ENCODE results near the gene SETDB2.

The SETDB2 gene

GRCh38 chr13:49530457-49530856, 86.4 kb downstream of the SETDB2 start:
- no peak for DNase-seq (ENCODE audit: low read depth in 2 of 2)

GRCh38 chr13:49532593-49532992, 88.5 kb downstream of the SETDB2 start:
- no peak for DNase-seq (ENCODE audit: low read depth in 2 of 2)

DNA sequence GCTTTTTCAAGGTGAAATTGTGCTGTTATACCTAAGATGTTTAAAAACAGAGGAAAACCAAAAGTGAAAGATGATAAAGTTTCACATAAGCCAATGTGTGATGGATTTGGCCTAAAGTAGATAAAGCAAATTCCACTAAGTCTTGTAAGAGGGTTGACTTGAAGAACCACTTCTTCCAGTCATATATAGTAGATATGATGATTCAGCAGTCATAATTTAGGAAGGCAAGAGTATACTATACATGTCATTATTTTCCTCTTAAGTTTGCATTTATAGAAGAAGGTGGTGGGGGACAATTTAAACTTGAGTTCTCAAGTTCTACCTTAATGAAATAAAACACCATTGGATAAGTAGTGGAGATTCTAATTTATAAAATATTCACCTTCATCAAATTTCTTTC, 88.9 kb downstream of the SETDB2 start:
- no peak for DNase-seq (ENCODE audit: low read depth in 2 of 2)

GRCh38 chr13:49533591-49534269, 89.7 kb downstream of the SETDB2 start:
- no peak for DNase-seq (ENCODE audit: low read depth in 2 of 2)

DNA sequence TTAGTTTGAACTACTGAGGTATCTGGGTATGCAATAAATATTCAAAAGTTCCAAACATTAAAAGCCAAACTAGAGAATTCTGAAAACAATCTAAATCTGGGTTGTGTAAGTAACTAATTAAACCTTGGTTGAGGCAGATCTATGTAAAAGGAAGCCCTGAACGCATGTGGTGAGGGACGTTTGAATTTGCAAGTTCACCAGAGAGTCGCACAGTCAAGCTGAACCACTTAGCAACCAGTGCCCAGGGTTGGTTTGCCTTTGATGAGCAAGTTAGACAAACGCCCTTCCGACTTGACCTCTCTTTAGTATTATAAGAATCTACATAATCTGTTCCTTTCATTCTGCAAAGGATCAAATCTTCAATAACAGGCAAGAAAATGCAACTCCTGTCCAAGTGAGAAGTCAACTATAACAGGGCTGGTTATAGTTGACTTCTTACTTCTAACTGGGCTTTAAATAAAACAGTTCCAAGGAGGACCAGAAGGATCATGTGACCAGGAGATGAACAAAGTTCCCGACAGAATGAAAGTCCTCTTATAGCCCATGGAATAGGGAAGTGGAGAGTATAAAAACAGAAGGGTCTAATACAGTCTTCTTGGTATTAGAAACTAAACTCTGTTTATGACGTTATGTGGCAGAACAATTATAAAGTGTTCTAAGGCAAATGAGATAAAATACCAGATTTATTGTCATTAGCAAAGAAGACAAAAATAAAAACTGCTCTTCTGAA, 92.2 kb downstream of the SETDB2 start:
- DNase-seq (ENCODE audit: low read depth in 2 of 2) = no peak

GRCh38 chr13:49538404-49538803, 94.3 kb downstream of the SETDB2 start:
- DNase-seq (ENCODE audit: low read depth in 2 of 2) = no peak

DNA sequence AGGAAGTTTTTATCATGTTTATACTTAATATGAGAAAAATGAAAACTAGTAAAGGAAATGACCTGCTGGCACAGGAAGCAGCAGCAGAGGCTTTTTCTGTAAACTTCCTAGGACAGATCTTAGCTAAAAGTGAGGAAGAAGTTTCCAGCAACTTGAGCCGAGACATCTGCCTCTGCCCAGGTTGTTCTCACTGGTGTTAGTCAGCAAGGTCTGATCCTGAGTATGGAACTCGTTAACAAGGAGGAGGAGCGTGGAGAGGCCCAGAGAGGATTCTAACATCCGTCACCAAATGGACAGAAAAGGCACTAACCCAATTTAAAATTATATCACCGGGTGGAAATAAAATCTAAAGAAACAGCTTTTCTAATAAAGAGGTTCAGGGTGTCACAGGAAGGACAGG, 95.2 kb downstream of the SETDB2 start:
- DNase-seq (ENCODE audit: low read depth in 2 of 2) = no peak

- DNase-seq (ENCODE audit: low read depth in 2 of 2) = no peak
Measured at GRCh38 chr13:49539746-49540145, 95.7 kb downstream of the SETDB2 start.

- DNase-seq (ENCODE audit: low read depth in 2 of 2) = no peak
Measured at GRCh38 chr13:49540552-49540951, 96.5 kb downstream of the SETDB2 start.

- no peak for DNase-seq (ENCODE audit: low read depth in 2 of 2)
Measured at GRCh38 chr13:49543656-49544055, 99.6 kb downstream of the SETDB2 start.
